AG20443 (cell line): ENCODE results near the gene PRRT4.
A peak's percentile ranks its signal among the peaks of the same experiment; 100 is the strongest.

Source experiments
- DNase-seq: peaks from one replicate; pipeline ENCODE4 v3.0.0; 2012; ENCODE audit warnings: low spot score, mixed read lengths

The PRRT4 gene

GRCh38 chr7:128395748-128396147 is 34.3 kb upstream of the PRRT4 start:
- DNase-seq = no peak

- no peak for DNase-seq
Measured at GRCh38 chr7:128394904-128395496, 33.5 kb upstream of the PRRT4 start.

- no peak for DNase-seq
Measured at GRCh38 chr7:128393526-128394330, 32.2 kb upstream of the PRRT4 start.

GRCh38 chr7:128392446-128393327 is 31.2 kb upstream of the PRRT4 start:
- no peak for DNase-seq

- no peak for DNase-seq
Measured at GRCh38 chr7:128391805-128392204, 30.3 kb upstream of the PRRT4 start.

GRCh38 chr7:128390871-128391565 is 29.5 kb upstream of the PRRT4 start:
- DNase-seq = no peak

GRCh38 chr7:128389618-128390329 is 28.3 kb upstream of the PRRT4 start:
- no peak for DNase-seq

- DNase-seq = no peak
Measured at GRCh38 chr7:128389085-128389617, 27.7 kb upstream of the PRRT4 start.

GRCh38 chr7:128388145-128388485 is 26.6 kb upstream of the PRRT4 start:
- no peak for DNase-seq

- DNase-seq = peak; percentile 96
Measured at GRCh38 chr7:128387216-128388144, 26.0 kb upstream of the PRRT4 start.

- DNase-seq = no peak
Measured at GRCh38 chr7:128385988-128386925, 24.8 kb upstream of the PRRT4 start.

- DNase-seq = peak; percentile 1
Measured at GRCh38 chr7:128384726-128385125, 23.2 kb upstream of the PRRT4 start.

GRCh38 chr7:128383776-128384175 is 22.3 kb upstream of the PRRT4 start:
- DNase-seq = peak; percentile 62

GRCh38 chr7:128381161-128381821 is 19.8 kb upstream of the PRRT4 start:
- DNase-seq = peak; percentile 81

- DNase-seq = no peak
Measured at GRCh38 chr7:128380483-128381106, 19.1 kb upstream of the PRRT4 start.

- DNase-seq = no peak
Measured at GRCh38 chr7:128379900-128380479, 18.5 kb upstream of the PRRT4 start.

GRCh38 chr7:128378637-128379036 is 17.1 kb upstream of the PRRT4 start:
- no peak for DNase-seq

GRCh38 chr7:128376077-128376476 is 14.6 kb upstream of the PRRT4 start:
- no peak for DNase-seq
